Heart left ventricle (tissue), 16 donors: Measurements from ENCODE around the gene TNFAIP1. TPM values are rescaled to one million over a fixed set of nuclear protein-coding genes. Genes with fewer than 3 reads are reported as not detected.
"Not testable (repeated sequence)": the region's sequence is repeated elsewhere in the genome, so short reads cannot be mapped to it uniquely, and the experiment has no call there.

Experiments used
- ATAC-seq, 4 donors: fragments of 200-7000 bp; cut with Tn5 transposase; one replicate each; pipeline ENCODE4 v1.9.1; 2020 to 2022; ENCODE audit warnings: moderate library complexity in 4 of 4, mild to moderate bottlenecking in 3 of 4, moderate number of reproducible peaks in 1 of 4
- DNase-seq, 5 donors: peaks; one replicate each; pipeline ENCODE4 v3.0.0-alpha.2; 2020
- H3K27ac ChIP-seq, 12 donors: fragments of 200-600 bp; sonication (generic) in 4 of 12; one replicate each; pipeline versions ENCODE4 v1.5.0 to v1.8.0; 2016 to 2022; ENCODE audit warnings: mild to moderate bottlenecking in 2 of 12
- H3K27me3 ChIP-seq, 9 donors: fragments of 200-600 bp; sonication (generic) in 2 of 9; one replicate each; pipeline versions ENCODE4 v1.5.1 to v1.8.0; 2016 to 2022; ENCODE audit warnings: mild to moderate bottlenecking in 3 of 9
- H3K36me3 ChIP-seq, 9 donors: fragments of 200-600 bp; sonication (generic) in 2 of 9; one replicate each; pipeline versions ENCODE4 v1.5.0 to v1.8.0; 2018 to 2022; ENCODE audit warnings: mild to moderate bottlenecking in 2 of 9
- H3K4me1 ChIP-seq, 12 donors: fragments of 200-600 bp; sonication (generic) in 4 of 12; one replicate each; pipeline versions ENCODE4 v1.5.0 to v1.8.0; 2016 to 2022; ENCODE audit warnings: mild to moderate bottlenecking in 3 of 12
- H3K4me3 ChIP-seq, 12 donors: fragments of 200-600 bp; sonication (generic) in 4 of 12; one replicate each; pipeline versions ENCODE4 v1.5.0 to v1.8.0; 2017 to 2022; ENCODE audit warnings: mild to moderate bottlenecking in 9 of 12, moderate library complexity in 4 of 12
- H3K9me3 ChIP-seq, 12 donors: fragments of 200-600 bp; sonication (generic) in 4 of 12; one replicate each; pipeline versions ENCODE4 v1.5.0 to v1.8.0; 2016 to 2022; ENCODE audit warnings: mild to moderate bottlenecking in 1 of 12
- CTCF ChIP-seq, 12 donors: fragments of 200-600 bp; sonication (generic) in 4 of 12; IDR thresholded peaks; one replicate each; pipeline versions ENCODE4 v1.5.0 to v1.8.0; 2018 to 2022; ENCODE audit warnings: antibody characterized with exemption in 12 of 12, mild to moderate bottlenecking in 5 of 12
- POLR2A ChIP-seq, 2 donors: fragments of 450-650 bp; IDR thresholded peaks; one replicate each; pipeline ENCODE4 v1.6.1; 2017; ENCODE audit warnings: antibody characterized with exemption in 2 of 2, mild to moderate bottlenecking in 2 of 2, moderate library complexity in 2 of 2
- WGBS, 4 donors: extraction: QIAGEN DNeasy Blood & Tissue Kit in 2 of 4; methylation state at CpG; one replicate each; pipeline versions ENCODE4 v1.1.5 to v1.1.7; 2013 to 2018; 5-methylcytosine and 5-hydroxymethylcytosine counted together
- intact Hi-C, 10 donors: fragments of 100-400 bp; cut with DNase I; formaldehyde crosslinking; loops; one replicate each; pipeline versions ENCODE4 v1.11.1 to v1.14.2; 2022
- polyA plus RNA-seq, 2 donors: library from polyadenylated mRNA; stranded (reverse); fragments of 200-250 nt; gene quantifications; one replicate each; pipeline ENCODE4 v1.2.3, GENCODE V29; 2013
- total RNA-seq, 9 donors: library from RNA; depleted of rRNA in 2 of 9; stranded (reverse); fragments of >200 nt in 2 of 9; fragmentation: NEBNext Ultra II Directional in 3 of 9; extraction: Animal tissue kit (Norgen Biotek cat#: 25700) in 3 of 9; gene quantifications; one replicate each; pipeline versions ENCODE4 v1.1.0 to v1.2.4, GENCODE V29; 2016 to 2023
- donor health status: ischemic (EF 13 %, LVEDD 7.1; RV severe dilation, severe dysfunction).
- donor health status: healthy with polysubstance abuse.
- donor health status: DM: no; HTN: yes; CAD: no.
- donor health status: DM: no; HTN: no; CAD: no.
- donor health status: ischemic (EF 25% LVEDD 6.9; RV normal size, moderate dysfunction).
- donor health status: ischemic (EF 25% LVEDD 5.7; RV mildly dilated, moderate dysfunction).
- donor health status: healthy.
- donor health status: DM: yes; HTN: yes; CAD: no.
- donor health status: ischemic (EF 35%, LVEDD 5.7; RV mildly dilated, moderate dysfunction).
- donor health status: nonischemic (EF 11% LVEDD 7.7; RV severe dilation, severe dysfunction).
- donor health status: DM: yes; HTN: yes; CAD: no.
- donor health status: PGD.
- donor health status: ischemic (EF 29% LVEDD 5.4; RV normal size, mild dysfunction).
- donor health status: nonischemic (EF 23%, LVEDD 6.1; RV moderate dilation, normal function).

Gene TNFAIP1
- total and polyA plus RNA-seq, 11 donors, result 11.9 to 83.4 (median 47.8) TPM

- no peak overlapping the region for H3K4me3 ChIP-seq
- intact Hi-C loops, result no loop called here
- TF ChIP-seq POLR2A (IDR thresholded peaks at IDR 0.05), result no peak
- no peak for TF ChIP-seq CTCF (IDR thresholded peaks at IDR 0.05)
These were observed 43.7 kb upstream of the TNFAIP1 start for GRCh38 chr17:28291780-28292330.

GRCh38 chr17:28292878-28293277, 42.7 kb upstream of the TNFAIP1 start:
- intact Hi-C loops, H3K27me3 ChIP-seq, H3K9me3 ChIP-seq, H3K27ac ChIP-seq, DNase-seq, H3K4me1 ChIP-seq, H3K4me3 ChIP-seq, H3K36me3 ChIP-seq, ATAC-seq: not testable (repeated sequence)
- 81 to 90% (median 83%) methylated on average over 12 of the region's 12 CpGs for WGBS, 4 donors

More at GRCh38 chr17:28291780-28292330, 43.7 kb upstream of the TNFAIP1 start:
- WGBS, 4 donors, result 82 to 91% (median 88%) methylated on average over 1 of the region's 1 CpG
- Histone ChIP-seq H3K27me3 (peaks cover 0 to 8% (median 0%) of the 10 kb centered on the region in 9 donors), H3K36me3 (no peaks in the 10 kb centered on the region), H3K27ac (no peak overlapping the region), H3K9me3 (no peaks in the 10 kb centered on the region), H3K4me1 (no peaks in the 10 kb centered on the region)
- DNase-seq, result no peak
- no peak for ATAC-seq

- H3K27me3 ChIP-seq, result peaks cover 0 to 8% (median 0%) of the 10 kb centered on the region in 9 donors
- DNase-seq (no peak), ATAC-seq (no peak)
- no peak overlapping the region for H3K4me3 ChIP-seq
- H3K36me3 ChIP-seq, result no peaks in the 10 kb centered on the region
- H3K4me1 ChIP-seq, result no peaks in the 10 kb centered on the region
- TF ChIP-seq CTCF (IDR thresholded peaks at IDR 0.05) (no peak), POLR2A (IDR thresholded peaks at IDR 0.05) (no peak)
- H3K9me3 ChIP-seq, result no peaks in the 10 kb centered on the region
- intact Hi-C loops, result no loop called here
- WGBS, 4 donors, result 82 to 95% (median 87%) methylated on average over 6 of the region's 6 CpGs
- no peak overlapping the region for H3K27ac ChIP-seq
These were observed 41.6 kb upstream of the TNFAIP1 start for GRCh38 chr17:28293994-28294393.

- Histone ChIP-seq H3K4me1 (no peaks in the 10 kb centered on the region), H3K9me3 (no peaks in the 10 kb centered on the region), H3K4me3 (no peak overlapping the region), H3K27me3 (peaks cover 0 to 8% (median 0%) of the 10 kb centered on the region in 9 donors), H3K36me3 (no peaks in the 10 kb centered on the region), H3K27ac (no peak overlapping the region)
- DNase-seq, result no peak
- 72 to 77% (median 75%) methylated on average over 3 of the region's 3 CpGs for WGBS, 4 donors
- intact Hi-C loops, result no loop called here
- TF ChIP-seq POLR2A (IDR thresholded peaks at IDR 0.05), result no peak
- no peak for TF ChIP-seq CTCF (IDR thresholded peaks at IDR 0.05)
- ATAC-seq, result no peak
These were observed 39.6 kb upstream of the TNFAIP1 start for GRCh38 chr17:28295677-28296578.
